Neural cell (in vitro differentiated cells): ENCODE measurements around the gene C1orf35. TPM values are rescaled to one million over a fixed set of nuclear protein-coding genes. Genes with fewer than 3 reads are reported as not detected.

Experiments
- H2AFZ ChIP-seq: fragments of 200-600, 300-800 bp; sonication (generic), shearing (Covaris generic); 2 replicates; pipeline ENCODE4 v1.6.0; 2014; ENCODE audit warnings: low read depth, mild to moderate bottlenecking, antibody characterized with exemption, low read length, moderate library complexity
- H3F3A ChIP-seq: fragments of 200-600 bp; shearing (Covaris generic); 2 replicates; pipeline ENCODE4 v1.6.1; 2016; ENCODE audit warnings: mild to moderate bottlenecking, moderate library complexity, mixed read lengths, antibody characterized with exemption, low read length; ENCODE audit not compliant: insufficient read depth, poor library complexity, severe bottlenecking
- H3K27ac ChIP-seq: fragments of 200-600, 300-800 bp; sonication (generic), shearing (Covaris generic); 2 replicates; pipeline ENCODE4 v1.5.1; 2014; ENCODE audit warnings: mild to moderate bottlenecking, low read length, moderate library complexity
- H3K27me3 ChIP-seq: fragments of 300-800, 200-600 bp; sonication (generic), shearing (Covaris generic); 2 replicates; pipeline ENCODE4 v1.6.0; 2014; ENCODE audit warnings: mild to moderate bottlenecking, low read depth, low read length, moderate library complexity; ENCODE audit not compliant: insufficient read depth
- H3K36me3 ChIP-seq: fragments of 300-800, 200-600 bp; sonication (generic), shearing (Covaris generic); 2 replicates; pipeline ENCODE4 v1.5.1; 2014; ENCODE audit warnings: mild to moderate bottlenecking, antibody characterized with exemption, low read length, moderate library complexity; ENCODE audit not compliant: insufficient read depth
- H3K4me2 ChIP-seq: fragments of 300-800, 200-600 bp; sonication (generic), shearing (Covaris generic); 2 replicates; pipeline ENCODE4 v1.6.0; 2014; ENCODE audit warnings: mild to moderate bottlenecking, low read length
- H3K4me3 ChIP-seq: fragments of 300-800, 200-600 bp; sonication (generic), shearing (Covaris generic); 2 replicates; pipeline ENCODE4 v1.5.1; 2014; ENCODE audit warnings: mild to moderate bottlenecking, low read length, moderate library complexity
- H3K79me2 ChIP-seq: fragments of 200-600 bp; shearing (Covaris generic); replicated peaks from 2 replicates; pipeline ENCODE4 v1.6.0; 2014; ENCODE audit warnings: mild to moderate bottlenecking, low read length, moderate library complexity; ENCODE audit not compliant: insufficient read depth
- H3K9ac ChIP-seq: fragments of 300-800, 200-600 bp; sonication (generic), shearing (Covaris generic); 2 replicates; pipeline ENCODE4 v1.6.1; 2016; ENCODE audit warnings: mild to moderate bottlenecking, low read length, mixed read lengths
- H3K9me2 ChIP-seq: fragments of 200-600 bp; shearing (Covaris generic); 2 replicates; pipeline ENCODE4 v1.6.1; 2016; ENCODE audit warnings: mild to moderate bottlenecking, low read length, mixed read lengths; ENCODE audit not compliant: insufficient read depth
- H3K9me3 ChIP-seq: fragments of 200-600, 300-800 bp; sonication (generic), shearing (Covaris generic); 2 replicates; pipeline ENCODE4 v1.6.1; 2016; ENCODE audit warnings: mild to moderate bottlenecking, mixed run types, low read length, moderate library complexity, mixed read lengths
- H4K20me1 ChIP-seq: fragments of 200-600 bp; shearing (Covaris generic); 2 replicates; pipeline ENCODE4 v1.6.1; 2016; ENCODE audit warnings: mild to moderate bottlenecking, mixed run types; ENCODE audit not compliant: insufficient read depth
- CTCF ChIP-seq: fragments of 450-650 bp; IDR thresholded peaks from 2 replicates; pipeline ENCODE4 v1.5.1; 2014; ENCODE audit warnings: antibody characterized with exemption, mild to moderate bottlenecking, moderate library complexity; ENCODE audit not compliant: poor library complexity, severe bottlenecking
- EP300 ChIP-seq: fragments of 450-650 bp; conservative IDR thresholded peaks from 2 replicates; pipeline ENCODE4 v1.6.1; 2014; ENCODE audit warnings: antibody characterized with exemption, mild to moderate bottlenecking, moderate library complexity; ENCODE audit not compliant: poor library complexity, severe bottlenecking
- EZH2 ChIP-seq: fragments of 200-600, 300-800 bp; shearing (Covaris generic), sonication (generic); IDR thresholded peaks from 2 replicates; pipeline ENCODE4 v1.6.1; 2014; ENCODE audit warnings: antibody characterized with exemption, low read length, borderline replicate concordance, mild to moderate bottlenecking; ENCODE audit not compliant: insufficient read depth, poor library complexity, severe bottlenecking
- MXI1 ChIP-seq: fragments of 450-650 bp; conservative IDR thresholded peaks from 2 replicates; pipeline ENCODE4 v1.6.1; 2014; ENCODE audit warnings: antibody characterized with exemption, mild to moderate bottlenecking; ENCODE audit not compliant: poor library complexity, severe bottlenecking
- POLR2AphosphoS5 ChIP-seq: IDR thresholded peaks from 2 replicates; pipeline ENCODE4 v1.6.1; 2012
- RAD21 ChIP-seq: fragments of 450-650 bp; conservative IDR thresholded peaks from 2 replicates; pipeline ENCODE4 v1.6.1; 2014; ENCODE audit warnings: antibody characterized with exemption, mild to moderate bottlenecking, moderate library complexity
- SMC3 ChIP-seq: fragments of 450-650 bp; conservative IDR thresholded peaks from 2 replicates; pipeline ENCODE4 v1.6.1; 2014; ENCODE audit warnings: antibody characterized with exemption, mild to moderate bottlenecking, moderate library complexity; ENCODE audit not compliant: poor library complexity
- TAF1 ChIP-seq: IDR thresholded peaks from 2 replicates; pipeline ENCODE4 v1.6.1; 2012; ENCODE audit warnings: low read depth
- polyA plus RNA-seq: library from polyadenylated mRNA; depleted of rRNA; stranded (reverse); fragments of >200 nt; gene quantifications from 2 replicates; pipeline ENCODE4 v1.2.3, GENCODE V29; 2014
- TF ChIP-seq, protein P1 (sequence below): IDR thresholded peaks from 2 replicates; pipeline ENCODE4 v1.6.1; 2012; ENCODE audit warnings: borderline replicate concordance

Gene C1orf35
- polyA plus RNA-seq, 1 donor from 2014 or later: 32.8 TPM

- Histone ChIP-seq H4K20me1 (peaks cover 7% of the 10 kb centered on the region), H3K4me2 (no peak overlapping the region), H3F3A (no peaks in the 10 kb centered on the region), H3K36me3 (no peaks in the 10 kb centered on the region), H2AFZ (no peak overlapping the region), H3K4me3 (no peak overlapping the region), H3K9ac (no peak overlapping the region), H3K27me3 (no peaks in the 10 kb centered on the region), H3K9me2 (no peaks in the 10 kb centered on the region), H3K9me3 (peaks cover 3% of the 10 kb centered on the region), H3K27ac (no peak overlapping the region), H3K79me2 (peaks cover 98% of the 10 kb centered on the region)
- TF ChIP-seq TAF1 (no peak), MXI1 (no peak), CTCF (no peak), POLR2AphosphoS5 (no peak)
Observed at GRCh38 chr1:228089519-228090380, 13.4 kb downstream of the C1orf35 start.

DNA sequence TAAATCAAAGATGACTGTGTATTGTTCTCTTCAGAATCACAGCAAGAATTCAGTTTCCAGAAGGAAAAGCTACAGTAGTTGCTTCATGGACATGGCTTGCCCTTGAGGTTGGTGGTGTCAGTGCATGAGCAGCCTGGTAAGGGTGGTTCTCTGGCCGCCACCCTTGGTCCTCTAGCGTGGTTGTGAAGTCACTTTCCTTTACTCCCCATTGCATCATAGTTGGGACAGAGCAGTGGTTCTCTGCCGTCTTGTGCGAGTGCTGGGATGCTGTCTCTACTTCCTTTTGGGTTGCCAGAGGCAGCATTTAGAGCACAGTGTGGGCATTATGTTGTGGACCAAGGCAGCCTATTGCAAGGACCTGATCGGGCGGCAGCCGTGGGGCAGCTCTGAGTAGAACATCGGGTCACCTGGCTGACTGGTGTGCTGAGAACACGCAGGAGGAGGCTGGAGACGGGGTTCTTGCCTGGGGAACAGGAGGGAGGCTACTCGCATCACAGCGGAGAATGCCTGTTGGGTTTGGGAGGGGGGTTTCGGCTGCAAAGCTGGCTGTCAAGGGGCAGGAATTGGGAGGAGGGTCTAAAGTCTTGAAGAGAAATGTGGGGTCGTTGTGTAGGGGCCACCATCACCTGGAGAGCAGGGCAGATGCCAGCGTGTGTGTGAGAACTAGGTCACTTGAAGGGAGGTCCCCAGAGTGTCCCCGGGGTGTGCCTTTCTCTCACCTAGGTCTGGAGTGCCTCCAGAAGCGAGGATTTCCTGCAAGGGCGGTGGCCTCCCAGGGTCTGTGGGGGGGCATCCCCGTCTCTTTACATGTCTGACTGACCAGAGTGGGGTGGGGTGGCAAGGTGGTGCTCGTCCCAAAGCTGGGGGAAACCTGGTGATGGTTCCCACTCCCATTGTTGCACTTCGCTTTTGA is 14.3 kb downstream of the C1orf35 start:
- no peak overlapping the region for H2AFZ ChIP-seq
- H3F3A ChIP-seq: no peaks in the 10 kb centered on the region
- no peak overlapping the region for H3K27ac ChIP-seq
- H3K9ac ChIP-seq: no peak overlapping the region
- H3K36me3 ChIP-seq: no peaks in the 10 kb centered on the region
- H3K79me2 ChIP-seq: peaks cover 98% of the 10 kb centered on the region
- no peak overlapping the region for H3K4me2 ChIP-seq
- TF ChIP-seq, protein P1, sequence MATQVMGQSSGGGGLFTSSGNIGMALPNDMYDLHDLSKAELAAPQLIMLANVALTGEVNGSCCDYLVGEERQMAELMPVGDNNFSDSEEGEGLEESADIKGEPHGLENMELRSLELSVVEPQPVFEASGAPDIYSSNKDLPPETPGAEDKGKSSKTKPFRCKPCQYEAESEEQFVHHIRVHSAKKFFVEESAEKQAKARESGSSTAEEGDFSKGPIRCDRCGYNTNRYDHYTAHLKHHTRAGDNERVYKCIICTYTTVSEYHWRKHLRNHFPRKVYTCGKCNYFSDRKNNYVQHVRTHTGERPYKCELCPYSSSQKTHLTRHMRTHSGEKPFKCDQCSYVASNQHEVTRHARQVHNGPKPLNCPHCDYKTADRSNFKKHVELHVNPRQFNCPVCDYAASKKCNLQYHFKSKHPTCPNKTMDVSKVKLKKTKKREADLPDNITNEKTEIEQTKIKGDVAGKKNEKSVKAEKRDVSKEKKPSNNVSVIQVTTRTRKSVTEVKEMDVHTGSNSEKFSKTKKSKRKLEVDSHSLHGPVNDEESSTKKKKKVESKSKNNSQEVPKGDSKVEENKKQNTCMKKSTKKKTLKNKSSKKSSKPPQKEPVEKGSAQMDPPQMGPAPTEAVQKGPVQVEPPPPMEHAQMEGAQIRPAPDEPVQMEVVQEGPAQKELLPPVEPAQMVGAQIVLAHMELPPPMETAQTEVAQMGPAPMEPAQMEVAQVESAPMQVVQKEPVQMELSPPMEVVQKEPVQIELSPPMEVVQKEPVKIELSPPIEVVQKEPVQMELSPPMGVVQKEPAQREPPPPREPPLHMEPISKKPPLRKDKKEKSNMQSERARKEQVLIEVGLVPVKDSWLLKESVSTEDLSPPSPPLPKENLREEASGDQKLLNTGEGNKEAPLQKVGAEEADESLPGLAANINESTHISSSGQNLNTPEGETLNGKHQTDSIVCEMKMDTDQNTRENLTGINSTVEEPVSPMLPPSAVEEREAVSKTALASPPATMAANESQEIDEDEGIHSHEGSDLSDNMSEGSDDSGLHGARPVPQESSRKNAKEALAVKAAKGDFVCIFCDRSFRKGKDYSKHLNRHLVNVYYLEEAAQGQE: no peak
- TF ChIP-seq TAF1 (no peak), RAD21 (no peak), CTCF (no peak), EP300 (no peak), EZH2 (no peak), MXI1 (no peak), SMC3 (no peak), POLR2AphosphoS5 (no peak)
- H4K20me1 ChIP-seq: peaks cover 11% of the 10 kb centered on the region
- H3K4me3 ChIP-seq: no peak overlapping the region
- H3K9me3 ChIP-seq: no peaks in the 10 kb centered on the region
- H3K27me3 ChIP-seq: no peaks in the 10 kb centered on the region
- H3K9me2 ChIP-seq: no peaks in the 10 kb centered on the region
